Endodermal cell (in vitro differentiated cells): ENCODE data around the gene KCNJ3. TPM values are rescaled to one million over a fixed set of nuclear protein-coding genes. Genes with fewer than 3 reads are reported as not detected.

Experiments
- DNase-seq: peaks from one replicate; pipeline ENCODE4 v3.0.0-alpha.2; 2017
- H3K27ac ChIP-seq: 2 replicates; pipeline ENCODE4 v1.5.1; 2013; ENCODE audit warnings: mild to moderate bottlenecking, low read depth, low read length, moderate library complexity
- H3K27me3 ChIP-seq: 2 replicates; pipeline ENCODE4 v1.6.1; 2013; ENCODE audit warnings: mild to moderate bottlenecking, low read length, moderate library complexity; ENCODE audit not compliant: insufficient read depth, control insufficient read depth, poor library complexity, severe bottlenecking
- H3K36me3 ChIP-seq: 2 replicates; pipeline ENCODE4 v1.7.0; 2013; ENCODE audit warnings: mild to moderate bottlenecking, low read length, moderate library complexity; ENCODE audit not compliant: control insufficient read depth, insufficient read depth
- H3K4me1 ChIP-seq: one replicate; pipeline ENCODE4 v1.7.0; 2013; ENCODE audit warnings: low read length; ENCODE audit not compliant: control insufficient read depth, insufficient read depth
- H3K4me3 ChIP-seq: 2 replicates; pipeline ENCODE4 v1.5.1; 2013; ENCODE audit warnings: mild to moderate bottlenecking, low read length, moderate library complexity
- H3K9ac ChIP-seq: 2 replicates; pipeline ENCODE4 v1.6.1; 2013; ENCODE audit warnings: mild to moderate bottlenecking, low read length, moderate library complexity; ENCODE audit not compliant: poor library complexity, severe bottlenecking; ENCODE audit errors: extremely low read depth
- H3K9me3 ChIP-seq: 2 replicates; pipeline ENCODE4 v1.6.1; 2013; ENCODE audit warnings: mild to moderate bottlenecking, low read length, moderate library complexity; ENCODE audit not compliant: control insufficient read depth
- H3K27ac Mint-ChIP-seq: 2 replicates; pipeline ENCODE4 v1.8.0; 2020; ENCODE audit warnings: mixed read lengths
- H3K27me3 Mint-ChIP-seq: 2 replicates; pipeline ENCODE4 v1.8.0; 2021; ENCODE audit warnings: mild to moderate bottlenecking, mixed read lengths; ENCODE audit not compliant: insufficient read depth
- H3K36me3 Mint-ChIP-seq: 2 replicates; pipeline ENCODE4 v1.8.0; 2020; ENCODE audit warnings: low read depth, mixed read lengths
- H3K4me1 Mint-ChIP-seq: 2 replicates; pipeline ENCODE4 v1.8.0; 2020; ENCODE audit warnings: mixed read lengths
- H3K4me3 Mint-ChIP-seq: 2 replicates; pipeline ENCODE4 v1.8.0; 2020; ENCODE audit warnings: mild to moderate bottlenecking, moderate library complexity, mixed read lengths
- H3K9me3 Mint-ChIP-seq: 2 replicates; pipeline ENCODE4 v1.8.0; 2020; ENCODE audit warnings: mild to moderate bottlenecking, mixed read lengths
- CTCF ChIP-seq: fragments of 200-600 bp; sonication (generic); conservative IDR thresholded peaks from 2 replicates; pipeline ENCODE4 v1.5.0; 2021; ENCODE audit warnings: antibody characterized with exemption, mild to moderate bottlenecking
- WGBS, 2 experiments: methylation state at CpG; one replicate each; pipeline versions ENCODE4 v1.1.5 to v1.1.7; 2013; ENCODE audit warnings: missing lambda C conversion rate in 2 of 2, mixed read lengths in 1 of 2; ENCODE audit not compliant: insufficient coverage in 1 of 2, insufficient read length in 1 of 2; 5-methylcytosine and 5-hydroxymethylcytosine counted together
- total RNA-seq, 2 donors: library from RNA; stranded (reverse); fragmentation: NEBNext Ultra II Directional in 1 of 2; extraction: Animal tissue kit (Norgen Biotek cat#: 25700) in 1 of 2; gene quantifications; 2 replicates in 1 of 2; 3 replicates in 1 of 2; pipeline ENCODE4 v1.2.1, GENCODE V29; 2021

KCNJ3 gene
- total RNA-seq, 2 donors from 2014 or later = 4.3 to 7.6 TPM

GRCh38 chr2:154901063-154901462, 202.6 kb downstream of the KCNJ3 start:
- no peaks in the 10 kb centered on the region for H3K36me3 Mint-ChIP-seq
- H3K27ac Mint-ChIP-seq = no peak overlapping the region
- no peaks in the 10 kb centered on the region for H3K27me3 Mint-ChIP-seq
- no peaks in the 10 kb centered on the region for H3K36me3 ChIP-seq
- no peak overlapping the region for H3K9ac ChIP-seq
- WGBS, 2 experiments = 94% methylated on average over 1 of the region's 1 CpG; no CpG with 5 or more reads in 1 of the 2 experiments
- TF ChIP-seq CTCF = no peak
- H3K4me3 ChIP-seq = no peak overlapping the region
- H3K4me3 Mint-ChIP-seq = no peak overlapping the region
- H3K4me1 Mint-ChIP-seq = peaks cover 1% of the 10 kb centered on the region
- no peaks in the 10 kb centered on the region for H3K4me1 ChIP-seq
- no peak overlapping the region for H3K27ac ChIP-seq
- no peaks in the 10 kb centered on the region for H3K27me3 ChIP-seq
- H3K9me3 Mint-ChIP-seq = peaks cover 7% of the 10 kb centered on the region
- no peak for DNase-seq
- peaks cover 12% of the 10 kb centered on the region for H3K9me3 ChIP-seq
